HG03025 (cell line): ENCODE measurements around the gene GALNT14.

Experiments
- ATAC-seq: cut with Tn5 transposase; IDR thresholded peaks from one replicate; pipeline ENCODE4 v1.9.1; 2021; ENCODE audit warnings: mild to moderate bottlenecking, moderate library complexity; ENCODE audit not compliant: unreplicated experiment, low FRiP score

Gene GALNT14

DNA sequence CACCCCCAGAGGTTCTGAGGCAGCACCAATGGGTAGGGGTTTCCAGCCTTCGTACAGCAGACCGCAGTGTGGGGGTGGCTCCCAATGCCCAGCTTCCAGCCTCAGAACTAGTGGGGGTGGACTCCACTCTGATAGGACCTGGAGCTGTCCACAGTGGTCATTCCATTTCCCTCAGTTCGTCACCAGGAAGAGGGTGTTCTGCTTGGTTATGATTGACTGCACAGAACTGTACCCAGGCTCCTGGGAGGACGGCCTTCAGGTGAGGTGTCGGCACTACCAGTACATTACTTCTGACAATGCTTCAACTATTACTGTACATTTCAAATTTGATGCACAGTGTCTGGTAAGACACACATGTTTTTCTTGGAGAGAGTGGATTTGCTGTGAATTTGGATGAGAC is 180.6 kb downstream of the GALNT14 start:
- no peak for ATAC-seq

DNA sequence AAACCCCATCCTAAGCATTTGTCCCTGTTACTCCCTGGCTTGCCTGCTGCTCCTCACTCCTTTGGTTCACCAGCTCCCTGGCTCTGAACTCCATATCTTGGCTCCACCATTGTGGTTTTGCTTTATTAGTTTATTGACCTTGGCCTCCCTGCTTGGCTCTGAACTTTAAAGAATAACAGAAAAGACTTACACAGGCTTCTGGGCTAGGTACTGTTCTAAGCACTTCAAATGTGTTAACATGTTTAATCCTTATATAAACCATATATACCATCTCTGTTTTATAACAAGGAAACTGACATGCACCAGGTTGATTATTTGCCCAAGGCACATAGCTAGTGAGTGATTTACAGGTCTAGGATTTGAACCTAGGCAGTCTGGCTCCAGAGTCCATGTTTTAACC is 181.2 kb downstream of the GALNT14 start:
- ATAC-seq = no peak

DNA sequence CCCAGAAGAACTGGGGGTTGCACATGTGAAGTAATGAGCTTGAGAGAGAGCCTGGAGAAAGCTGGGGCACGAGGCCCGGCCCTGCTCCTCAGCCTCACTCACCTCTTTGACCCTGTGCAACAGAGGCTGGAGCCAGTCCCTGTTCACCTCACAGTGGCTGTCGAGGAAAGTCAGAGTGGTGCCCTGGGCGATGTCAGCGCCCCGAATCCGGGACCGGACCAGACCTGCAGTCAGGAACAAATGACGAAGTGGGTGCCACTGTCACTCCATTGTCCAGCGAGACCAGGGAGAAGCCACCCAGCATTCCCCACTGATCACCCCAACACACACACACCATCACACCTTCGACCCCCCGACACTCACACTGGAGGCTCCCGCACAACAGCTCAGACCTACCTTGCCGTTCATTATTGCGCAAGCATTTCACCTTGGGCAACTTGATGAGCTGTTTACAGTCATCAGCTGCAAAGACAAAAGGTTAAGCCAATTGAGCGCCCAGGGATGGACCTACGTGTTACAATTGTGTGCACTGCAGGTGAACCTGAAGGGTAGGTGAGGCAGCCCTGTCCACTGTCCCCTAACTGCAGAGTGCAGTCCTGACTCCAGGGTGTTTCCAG is 182.6 kb downstream of the GALNT14 start:
- ATAC-seq = no peak

DNA sequence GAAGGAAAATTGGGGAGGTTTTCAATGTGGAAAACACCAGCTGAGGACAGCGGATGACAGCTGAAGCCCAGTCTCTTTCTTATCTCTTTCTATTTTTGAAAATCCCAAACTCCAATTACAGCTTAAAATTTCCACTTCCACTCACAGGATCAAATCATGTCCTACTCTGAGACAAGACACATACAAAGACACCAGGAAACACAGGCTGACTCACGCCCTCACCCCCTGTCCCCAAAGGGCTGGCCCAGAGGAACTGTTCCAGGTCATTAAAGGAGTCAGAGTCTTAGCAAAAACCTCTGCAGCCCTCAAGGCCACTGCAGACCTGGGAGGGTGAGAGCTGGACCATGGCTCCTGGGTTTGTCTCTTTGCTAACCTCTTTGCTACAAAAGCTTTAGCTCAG is 187.9 kb downstream of the GALNT14 start:
- no peak for ATAC-seq

DNA sequence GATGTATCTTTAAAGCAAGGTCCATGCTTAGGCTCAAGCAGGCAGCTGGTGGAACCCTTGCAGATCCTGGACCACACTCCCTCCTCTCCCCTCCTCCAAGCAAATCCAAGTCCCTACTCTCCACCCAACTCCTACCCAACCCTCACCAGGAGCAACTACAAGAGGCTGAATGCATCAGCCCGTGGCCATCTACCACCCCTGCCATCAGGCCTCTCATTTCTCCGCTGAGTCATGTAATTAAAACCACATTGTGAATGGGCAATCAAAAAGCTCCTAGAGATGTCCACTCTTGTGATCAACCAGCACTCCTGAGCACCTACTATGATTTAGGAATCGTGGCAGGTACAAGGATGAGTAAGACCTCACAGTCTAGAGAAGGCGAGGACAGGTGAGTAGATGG is 188.8 kb downstream of the GALNT14 start:
- ATAC-seq = no peak

DNA sequence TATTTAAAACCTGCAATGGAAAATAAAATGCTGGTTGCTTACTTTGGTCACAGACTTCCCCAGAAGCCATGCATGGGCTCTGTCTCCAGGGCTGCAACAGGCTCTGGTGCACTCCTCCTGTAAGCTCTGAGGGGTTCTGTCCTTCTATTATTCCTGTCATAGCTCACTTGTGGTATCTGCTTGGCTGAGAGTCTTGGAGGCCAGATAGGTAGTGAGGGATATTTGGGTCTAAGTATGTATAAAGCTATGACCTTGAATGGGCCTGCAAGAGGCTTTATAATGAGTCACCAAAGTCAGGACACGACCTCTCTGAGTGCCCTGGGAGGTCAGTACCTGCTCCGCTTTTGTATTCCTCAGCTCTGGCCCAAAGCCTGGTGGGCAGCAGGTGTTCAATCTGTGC is 189.4 kb downstream of the GALNT14 start:
- ATAC-seq = no peak

DNA sequence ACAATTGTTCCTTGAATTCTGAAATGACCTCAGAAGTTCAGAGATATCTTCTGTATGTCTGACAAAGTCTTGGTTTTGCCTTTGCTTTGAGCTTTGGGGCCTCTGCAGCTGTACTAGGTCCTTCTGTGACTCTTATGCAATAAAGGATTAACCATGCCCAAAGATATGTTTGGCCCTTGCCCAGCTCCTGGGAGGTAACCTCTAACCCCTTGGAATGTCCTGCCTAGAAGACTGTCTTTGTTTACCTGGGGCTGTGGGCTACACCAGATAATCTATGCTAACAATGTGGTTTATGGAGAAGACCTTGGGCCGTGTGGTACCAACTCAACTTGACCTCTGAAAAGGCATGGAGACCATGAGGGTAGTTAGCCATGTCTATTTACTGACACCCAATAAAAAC is 190.1 kb downstream of the GALNT14 start:
- ATAC-seq = no peak

DNA sequence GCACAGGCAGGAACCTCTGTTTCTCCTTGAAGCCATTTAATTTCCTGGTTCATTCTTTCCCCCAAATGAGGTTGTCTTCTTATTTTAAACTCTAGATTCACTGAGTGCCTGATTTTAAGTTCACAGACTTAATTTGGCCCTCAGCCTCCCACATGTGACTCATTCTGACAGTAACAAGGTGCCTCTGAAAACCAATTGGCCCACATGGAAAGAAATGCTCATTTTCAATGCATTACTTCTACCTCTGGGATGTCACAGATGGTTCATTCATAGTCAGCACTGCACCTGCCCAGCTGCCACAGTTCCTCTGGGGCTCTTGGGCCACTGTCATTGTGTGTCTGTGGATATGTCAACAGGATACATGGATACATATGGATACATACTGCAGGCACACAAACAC is 190.6 kb downstream of the GALNT14 start:
- ATAC-seq = no peak

DNA sequence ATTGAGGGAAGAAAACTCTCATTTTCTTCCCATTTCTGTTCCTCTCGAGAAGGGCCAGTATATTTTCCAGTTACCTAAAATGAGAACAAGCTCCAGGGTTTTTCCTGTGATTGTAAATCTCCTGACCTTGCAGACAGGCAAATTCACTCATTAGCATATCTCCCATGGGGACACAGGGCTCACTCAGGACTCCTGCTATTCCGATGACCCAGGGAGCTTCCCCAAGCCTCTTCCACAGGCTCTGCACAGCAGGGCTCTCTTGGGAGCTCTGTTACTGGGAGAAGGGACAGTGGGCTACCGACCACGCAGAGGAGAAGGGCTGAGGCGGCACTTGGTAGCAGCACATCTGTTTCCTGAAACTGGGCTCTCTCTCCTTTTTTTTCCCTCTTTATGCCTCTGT is 195.8 kb downstream of the GALNT14 start:
- ATAC-seq = no peak

DNA sequence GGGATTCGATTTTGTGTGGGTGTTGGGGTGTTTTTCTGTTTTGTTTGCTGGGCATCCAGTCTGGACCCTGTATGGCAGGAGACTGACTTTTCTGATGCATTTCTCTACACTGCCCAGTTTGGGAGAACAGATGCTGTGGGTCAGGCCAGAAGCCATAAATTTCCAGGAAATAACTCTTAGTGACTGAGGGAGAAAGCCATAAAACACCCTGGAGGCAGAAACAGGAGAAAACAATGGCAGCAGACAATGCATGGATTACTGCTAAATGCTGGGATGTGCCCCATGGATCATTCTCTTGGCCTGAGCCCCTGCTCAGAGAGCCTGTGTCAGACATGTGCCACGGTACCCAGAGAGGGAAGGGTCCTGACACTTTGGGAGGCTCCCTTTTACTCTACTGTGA is 197.4 kb downstream of the GALNT14 start:
- ATAC-seq = no peak

DNA sequence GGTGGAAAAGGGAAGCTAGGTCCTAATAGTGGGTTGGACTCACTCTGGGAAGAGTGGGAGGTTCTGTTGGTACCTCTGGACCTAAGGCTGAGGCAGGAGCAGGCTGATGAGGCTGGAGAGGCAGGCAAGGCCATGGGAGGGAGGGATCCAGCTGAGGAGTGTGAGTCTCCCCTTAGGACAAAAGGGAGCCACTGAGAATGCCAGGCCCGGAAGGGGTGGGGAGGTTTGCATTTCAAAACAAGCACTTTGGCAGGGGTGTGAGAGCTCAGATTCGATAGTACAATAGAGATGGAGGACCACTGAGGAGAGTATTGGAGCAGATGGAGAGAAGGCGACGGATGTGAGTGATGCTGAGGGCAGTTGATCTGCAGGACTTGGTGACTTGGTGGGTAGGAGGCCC is 198.9 kb downstream of the GALNT14 start:
- no peak for ATAC-seq

DNA sequence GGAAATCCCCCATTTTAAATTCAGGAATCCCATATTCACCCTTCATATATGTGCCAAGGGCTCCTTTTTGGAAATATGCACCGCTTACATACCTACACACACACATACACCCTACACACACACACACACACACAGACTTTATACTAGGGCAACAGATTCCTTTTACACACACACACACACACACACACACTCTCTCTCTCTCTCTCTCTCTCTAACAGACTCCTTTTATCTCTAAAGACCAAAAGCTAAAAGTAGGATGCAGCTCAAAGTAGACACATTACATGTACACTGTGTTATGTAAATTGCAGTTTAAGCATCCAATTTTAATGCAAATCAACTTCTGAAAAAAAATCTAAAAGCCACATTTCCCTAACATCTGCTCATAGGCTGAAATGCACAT is 200.0 kb downstream of the GALNT14 start:
- no peak for ATAC-seq

DNA sequence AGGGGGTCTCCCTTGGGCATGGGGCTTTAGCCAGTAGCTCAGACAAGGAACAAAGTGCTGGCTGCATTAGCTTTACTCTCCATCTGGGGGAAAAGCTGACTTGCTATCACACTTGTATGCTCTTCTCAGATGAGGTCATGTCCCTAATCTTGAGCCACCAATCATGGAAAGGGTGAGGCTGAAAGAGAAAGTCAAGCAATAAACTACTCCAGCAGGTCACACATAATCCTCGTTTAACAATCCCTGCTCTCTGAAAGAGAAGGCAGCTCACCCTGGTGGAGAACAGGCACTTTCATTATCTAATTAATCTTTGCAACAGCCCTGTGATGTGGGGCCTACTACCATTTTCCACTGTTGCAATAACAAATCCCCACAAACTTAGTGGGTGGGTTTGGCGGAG is 201.3 kb downstream of the GALNT14 start:
- ATAC-seq = no peak

DNA sequence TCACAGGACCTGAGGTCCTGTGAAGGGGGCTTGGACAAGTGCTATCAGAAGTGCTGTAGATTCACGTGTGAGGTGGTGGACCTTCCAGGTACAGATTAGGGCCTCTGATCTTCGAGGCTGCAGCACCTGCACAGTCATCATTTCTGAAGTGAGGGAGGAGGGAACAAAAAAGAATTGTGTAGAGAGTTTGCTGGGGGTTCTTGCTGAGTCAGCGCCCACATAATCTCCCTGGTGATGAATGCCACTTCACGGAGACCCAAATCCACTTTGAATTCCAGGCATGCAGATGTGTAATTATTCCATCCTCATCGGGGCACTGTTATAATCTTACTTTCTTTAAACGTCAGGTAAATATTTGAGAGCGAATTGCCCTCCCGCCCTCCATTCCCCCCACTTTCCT is 202.4 kb downstream of the GALNT14 start:
- no peak for ATAC-seq

DNA sequence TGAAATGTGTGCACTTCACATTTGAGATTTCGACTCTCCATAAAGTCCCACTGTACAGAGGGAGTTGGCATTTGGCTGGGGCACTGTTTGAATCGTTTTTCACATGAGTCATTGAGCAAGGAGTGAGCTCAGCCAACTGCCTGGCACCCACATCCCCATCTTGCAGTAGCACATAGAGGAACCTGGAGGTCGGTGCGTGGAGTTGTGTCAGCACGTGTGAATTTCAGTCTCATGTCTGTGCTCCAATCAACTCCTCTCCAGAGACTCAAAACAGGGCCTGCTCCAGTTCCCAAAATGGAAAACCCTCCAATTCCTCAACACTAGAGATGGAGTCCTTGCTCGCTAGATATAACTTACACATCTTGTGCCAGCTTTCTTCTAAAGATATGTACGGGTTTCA is 204.2 kb downstream of the GALNT14 start:
- no peak for ATAC-seq

DNA sequence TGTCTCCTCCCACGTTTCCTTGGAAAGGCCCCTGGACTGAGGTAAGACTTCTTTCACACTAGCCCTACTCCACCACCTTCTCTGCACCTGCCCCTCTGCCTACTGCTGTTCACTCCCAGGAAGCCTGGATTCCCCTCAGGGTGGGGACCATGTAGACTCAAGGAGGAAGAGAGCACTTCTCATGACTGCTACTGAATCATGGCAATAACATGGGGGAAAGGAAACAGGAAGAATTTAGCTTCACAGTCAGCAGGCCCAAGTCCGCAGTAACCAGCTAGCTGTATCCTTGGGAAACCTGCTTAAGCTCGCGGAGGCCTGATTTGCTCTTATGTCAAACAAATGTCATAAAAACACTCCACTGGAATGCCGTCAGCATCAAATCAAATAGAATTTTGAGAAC is 204.7 kb downstream of the GALNT14 start:
- no peak for ATAC-seq

DNA sequence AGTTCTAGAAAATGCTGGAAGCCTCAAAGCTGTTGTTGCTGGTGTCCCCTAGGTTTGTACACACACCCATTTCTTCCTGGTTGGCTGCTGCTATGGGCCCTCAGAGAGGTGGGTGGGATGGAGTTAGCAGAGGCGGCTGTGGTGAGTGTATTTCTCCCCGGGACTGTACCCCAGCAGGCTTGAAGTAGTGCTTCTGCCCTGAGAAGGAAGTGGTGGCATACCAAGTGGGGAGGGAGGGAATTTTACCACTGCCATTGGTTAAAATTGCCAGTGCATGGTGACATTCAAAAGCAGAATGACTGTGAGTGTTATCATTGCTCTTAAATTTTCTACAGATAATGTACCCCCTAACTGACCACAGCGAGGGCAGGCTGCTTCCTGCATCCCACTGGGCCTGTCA is 205.4 kb downstream of the GALNT14 start:
- no peak for ATAC-seq

DNA sequence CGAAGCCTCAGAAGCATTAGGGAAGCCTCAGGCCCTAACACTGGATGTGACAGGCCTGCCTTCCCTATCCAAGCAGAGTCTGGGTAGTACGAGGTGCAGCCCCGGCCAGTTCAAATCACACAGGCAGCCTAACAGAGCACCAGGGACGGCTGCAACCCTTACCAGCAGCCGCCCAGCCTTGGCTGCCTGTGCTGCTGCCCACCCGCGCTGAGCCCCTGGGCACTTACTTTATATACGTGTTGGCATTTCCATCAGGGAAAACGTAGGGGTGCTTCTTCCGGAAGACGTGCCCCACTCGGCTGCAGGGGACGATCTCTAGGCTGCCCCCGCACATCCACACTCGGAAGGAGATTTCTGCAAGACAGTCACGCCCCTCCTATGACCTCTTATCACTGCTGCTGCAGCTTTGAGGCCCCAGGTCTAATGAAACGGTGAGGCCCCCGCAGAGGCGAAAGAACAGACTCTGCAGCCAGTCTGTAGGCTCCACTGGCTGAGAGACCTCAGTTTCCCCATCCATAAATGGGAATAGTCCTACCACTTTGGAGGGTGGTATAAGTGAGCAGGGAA is 206.3 kb downstream of the GALNT14 start:
- no peak for ATAC-seq

DNA sequence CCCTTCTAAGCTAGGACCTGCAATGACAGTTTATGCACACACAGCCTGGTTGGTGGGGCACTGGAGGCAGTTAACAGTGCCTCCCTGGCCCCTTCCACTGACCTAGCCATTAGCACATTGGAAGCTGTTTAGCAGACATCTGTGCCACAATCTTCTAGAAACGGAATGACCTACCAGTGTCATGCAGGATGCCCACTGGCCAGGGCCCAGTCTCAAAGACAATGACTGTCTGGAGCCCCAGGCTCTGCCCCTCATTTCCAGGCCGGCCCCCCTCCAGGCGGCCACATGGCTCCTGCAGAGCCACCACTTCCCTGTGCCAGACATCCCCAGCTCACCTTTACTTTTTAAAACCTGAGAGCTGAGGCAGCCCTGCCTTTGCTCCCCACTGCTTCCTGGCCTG is 207.5 kb downstream of the GALNT14 start:
- no peak for ATAC-seq

DNA sequence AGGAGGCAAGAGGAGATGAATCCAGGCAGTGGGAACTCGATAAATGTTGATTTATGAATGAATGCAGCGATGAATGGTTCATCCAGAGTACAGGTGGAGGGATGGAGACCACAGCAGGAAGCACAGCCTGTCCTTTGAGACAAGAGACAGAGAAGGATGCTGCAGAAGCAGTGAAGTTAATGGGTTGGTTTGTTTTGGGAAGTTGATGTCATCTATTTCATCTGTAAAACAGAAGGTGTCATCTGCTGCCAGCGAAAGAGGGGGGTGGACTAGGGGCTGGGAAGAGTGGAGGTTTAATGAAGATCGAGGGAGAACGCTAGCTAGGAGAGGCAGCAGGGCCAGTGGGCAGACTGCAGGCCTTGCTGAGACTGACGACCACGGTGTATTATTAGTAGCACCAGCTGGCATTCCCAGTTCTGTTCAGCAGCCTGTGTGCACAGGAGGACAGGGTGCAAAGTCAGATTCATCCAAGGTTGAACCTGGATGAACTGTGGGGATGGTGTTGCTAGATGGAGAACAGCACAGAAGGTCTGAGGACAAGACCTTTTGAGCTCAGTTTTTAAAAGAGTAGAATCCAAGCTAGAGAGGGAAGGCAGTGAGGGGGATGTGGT is 210.7 kb downstream of the GALNT14 start:
- no peak for ATAC-seq

DNA sequence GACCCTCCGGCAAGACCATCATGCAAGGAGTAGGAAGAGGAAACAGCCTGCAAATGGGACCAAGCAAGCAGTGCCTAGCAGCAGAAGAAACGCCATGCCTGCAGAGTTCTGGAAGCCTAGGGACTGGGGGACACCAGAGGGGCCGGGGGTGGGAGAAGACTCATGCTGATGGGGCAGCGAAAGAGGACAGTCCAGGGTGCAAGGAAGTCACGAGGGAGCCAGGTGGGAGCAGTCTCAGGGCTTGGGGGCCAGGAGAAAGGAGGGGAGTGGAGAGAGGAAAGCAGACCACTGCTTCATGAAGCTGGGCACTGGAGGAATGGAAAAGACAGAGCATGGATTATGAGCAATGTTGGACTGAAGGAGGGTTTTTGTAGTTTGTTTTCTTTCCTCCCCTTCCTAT is 211.6 kb downstream of the GALNT14 start:
- no peak for ATAC-seq

DNA sequence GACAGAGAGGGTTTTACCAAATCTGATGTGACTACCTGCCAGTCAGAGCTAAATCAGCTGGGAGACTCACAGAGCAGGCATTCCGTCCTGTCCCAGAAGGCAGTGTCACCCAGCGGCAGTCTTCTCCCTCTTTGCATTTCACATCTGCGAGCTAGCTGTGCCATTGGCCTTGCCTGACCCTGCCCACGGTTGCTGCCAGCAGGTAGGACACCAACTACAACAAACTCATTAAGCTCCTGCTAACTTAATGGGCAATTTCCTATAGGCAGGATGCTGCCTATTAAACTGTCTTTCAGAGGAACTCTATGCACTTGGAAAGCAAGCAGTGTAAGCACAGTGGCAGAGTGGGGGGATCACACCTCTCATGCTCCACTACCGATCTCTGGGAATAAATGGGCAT is 214.6 kb downstream of the GALNT14 start:
- ATAC-seq = no peak
